Prostate gland (tissue), 2 donors: ENCODE results near the gene SH2D7.

Experiments
- POLR2A ChIP-seq: fragments of 450-650 bp; IDR thresholded peaks from one replicate; pipeline ENCODE4 v1.6.1; 2016; ENCODE audit warnings: antibody characterized with exemption, mild to moderate bottlenecking
- POLR2AphosphoS5 ChIP-seq: sonication (generic); formaldehyde crosslinking; IDR thresholded peaks from one replicate; pipeline ENCODE4 v1.6.1; 2017; ENCODE audit warnings: antibody characterized with exemption
- TF ChIP-seq, protein P1 (sequence below), 4 experiments: fragments of 200-600 bp in 2 of 4; fragments of 450-650 bp in 2 of 4; sonication (generic) in 2 of 4; IDR thresholded peaks; 1 replicate in 3 of 4; 2 replicates in 1 of 4; pipeline ENCODE4 v1.5.1; 2016 to 2019; ENCODE audit warnings: antibody characterized with exemption in 4 of 4, mild to moderate bottlenecking in 2 of 4, moderate library complexity in 2 of 4

DNA sequence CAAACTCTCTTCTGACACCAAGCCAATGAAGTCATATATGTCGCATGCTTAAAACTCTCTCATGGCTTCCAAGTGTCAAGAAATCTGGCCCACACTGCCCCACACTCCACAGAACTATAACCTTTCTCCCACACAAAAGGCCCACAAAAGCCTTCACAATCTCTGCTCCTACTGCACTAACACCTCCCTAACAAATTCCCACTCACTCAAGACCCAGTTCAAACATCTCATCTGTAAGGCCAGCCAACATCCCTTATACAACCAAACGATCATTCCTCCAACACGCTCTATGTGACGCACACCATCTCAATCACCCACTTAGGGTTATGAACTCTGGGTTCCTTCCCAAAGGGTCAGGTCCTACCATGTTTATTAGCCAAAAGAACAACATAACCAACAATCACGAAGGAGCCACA is 28.4 kb upstream of the SH2D7 start:
- TF ChIP-seq POLR2A (no peak), POLR2AphosphoS5 (no peak)
- TF ChIP-seq, protein P1, sequence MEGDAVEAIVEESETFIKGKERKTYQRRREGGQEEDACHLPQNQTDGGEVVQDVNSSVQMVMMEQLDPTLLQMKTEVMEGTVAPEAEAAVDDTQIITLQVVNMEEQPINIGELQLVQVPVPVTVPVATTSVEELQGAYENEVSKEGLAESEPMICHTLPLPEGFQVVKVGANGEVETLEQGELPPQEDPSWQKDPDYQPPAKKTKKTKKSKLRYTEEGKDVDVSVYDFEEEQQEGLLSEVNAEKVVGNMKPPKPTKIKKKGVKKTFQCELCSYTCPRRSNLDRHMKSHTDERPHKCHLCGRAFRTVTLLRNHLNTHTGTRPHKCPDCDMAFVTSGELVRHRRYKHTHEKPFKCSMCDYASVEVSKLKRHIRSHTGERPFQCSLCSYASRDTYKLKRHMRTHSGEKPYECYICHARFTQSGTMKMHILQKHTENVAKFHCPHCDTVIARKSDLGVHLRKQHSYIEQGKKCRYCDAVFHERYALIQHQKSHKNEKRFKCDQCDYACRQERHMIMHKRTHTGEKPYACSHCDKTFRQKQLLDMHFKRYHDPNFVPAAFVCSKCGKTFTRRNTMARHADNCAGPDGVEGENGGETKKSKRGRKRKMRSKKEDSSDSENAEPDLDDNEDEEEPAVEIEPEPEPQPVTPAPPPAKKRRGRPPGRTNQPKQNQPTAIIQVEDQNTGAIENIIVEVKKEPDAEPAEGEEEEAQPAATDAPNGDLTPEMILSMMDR (IDR thresholded peaks at IDR 0.05): no peak
